B cell (primary cell): ENCODE data around the gene GRK6. TPM values are rescaled to one million over a fixed set of nuclear protein-coding genes. Genes with fewer than 3 reads are reported as not detected.

Source experiments
- ATAC-seq: fragments of 200-7000 bp; cut with Tn5 transposase; one replicate; pipeline ENCODE4 v1.10.0; 2021; ENCODE audit warnings: low read depth, mild to moderate bottlenecking, moderate number of reproducible peaks, moderate library complexity
- CTCF ChIA-PET: fragments of 350-600 bp; sonication (Branson Sonifier 250); formaldehyde crosslinking; loops from one replicate; lab custom pipeline; 2021; ENCODE audit warnings: antibody characterized with exemption, inconsistent platforms; lab: Charles Lee
- POLR2A ChIA-PET: fragments of 350-600 bp; sonication (Branson Sonifier 250); formaldehyde crosslinking; loops from one replicate; lab custom pipeline; 2021; ENCODE audit warnings: antibody characterized with exemption; lab: Charles Lee
- DNase-seq: peaks from one replicate; pipeline ENCODE4 v3.0.0; 2013
- H2AFZ ChIP-seq: 2 replicates; pipeline ENCODE4 v1.6.1; 2012; ENCODE audit warnings: mild to moderate bottlenecking, low read depth, low read length; ENCODE audit not compliant: insufficient read depth, poor library complexity, severe bottlenecking
- H3K27ac ChIP-seq, 2 donors: 1 replicate in 1 of 2; 2 replicates in 1 of 2; pipeline ENCODE4 v1.5.1; 2012 to 2013; ENCODE audit warnings: low read length in 2 of 2, mild to moderate bottlenecking in 2 of 2, moderate library complexity in 1 of 2
- H3K27me3 ChIP-seq, 4 experiments: fragments of 200-600 bp in 1 of 4; sonication (generic) in 1 of 4; replicated peaks in 1 of 4; 1 replicate in 2 of 4; 2 replicates in 2 of 4; pipeline versions ENCODE4 v1.6.1 to v1.7.0; 2013 to 2016; ENCODE audit warnings: low read length in 3 of 4, mild to moderate bottlenecking in 2 of 4, mixed read lengths in 1 of 4, moderate library complexity in 1 of 4; ENCODE audit not compliant: insufficient read depth in 4 of 4, control insufficient read depth in 3 of 4; ENCODE audit errors: control extremely low read depth in 1 of 4
- H3K36me3 ChIP-seq, 2 experiments: replicated peaks in 1 of 2; 1 replicate in 1 of 2; 2 replicates in 1 of 2; pipeline versions ENCODE4 v1.6.1 to v1.7.1; 2013; ENCODE audit warnings: low read length in 1 of 2; ENCODE audit not compliant: insufficient read depth in 2 of 2, control insufficient read depth in 1 of 2; ENCODE audit errors: control extremely low read depth in 1 of 2, extremely low read depth in 1 of 2
- H3K4me1 ChIP-seq, 2 donors: fragments of 200-600 bp in 1 of 2; sonication (generic) in 1 of 2; 1 replicate in 1 of 2; 2 replicates in 1 of 2; pipeline versions ENCODE4 v1.5.1 to v1.6.1; 2013 to 2017; ENCODE audit warnings: low read length in 2 of 2; ENCODE audit not compliant: control insufficient read depth in 2 of 2, insufficient read depth in 2 of 2
- H3K4me2 ChIP-seq: replicated peaks from 2 replicates; pipeline ENCODE3; 2012; ENCODE audit warnings: mild to moderate bottlenecking, low read depth, low read length; ENCODE audit not compliant: poor library complexity, severe bottlenecking
- H3K4me3 ChIP-seq, 5 experiments: fragments of 200-600 bp in 1 of 5; sonication (generic) in 1 of 5; 1 replicate in 3 of 5; 2 replicates in 2 of 5; pipeline versions ENCODE4 v1.5.1 to v1.7.0; 2011 to 2016; ENCODE audit warnings: low read length in 4 of 5, mild to moderate bottlenecking in 4 of 5, low read depth in 2 of 5, control low read depth in 1 of 5, moderate library complexity in 1 of 5; ENCODE audit not compliant: insufficient read depth in 1 of 5; ENCODE audit errors: control extremely low read depth in 1 of 5, extremely low read depth in 1 of 5
- H3K79me2 ChIP-seq: fragments of 200-600 bp; sonication (generic); one replicate; pipeline ENCODE4 v1.6.0; 2016; ENCODE audit warnings: low read length; ENCODE audit not compliant: control insufficient read depth, insufficient read depth
- H3K9ac ChIP-seq: fragments of 200-600 bp; sonication (generic); 2 replicates; pipeline ENCODE4 v1.6.1; 2017; ENCODE audit warnings: mild to moderate bottlenecking, low read length, moderate library complexity
- H3K9me3 ChIP-seq, 3 donors: one replicate each; pipeline versions ENCODE4 v1.6.1 to v1.7.1; 2013; ENCODE audit warnings: low read length in 2 of 3; ENCODE audit not compliant: control insufficient read depth in 2 of 3, insufficient read depth in 1 of 3; ENCODE audit errors: control extremely low read depth in 1 of 3
- H4K20me1 ChIP-seq: 2 replicates; pipeline ENCODE4 v1.6.0; 2012; ENCODE audit warnings: mild to moderate bottlenecking, low read length; ENCODE audit not compliant: insufficient read depth, control insufficient read depth, poor library complexity, severe bottlenecking
- H3K27ac Mint-ChIP-seq: one replicate; pipeline ENCODE4 v1.8.0; 2021; ENCODE audit warnings: mixed read lengths
- H3K27me3 Mint-ChIP-seq: one replicate; pipeline ENCODE4 v1.8.0; 2021; ENCODE audit warnings: mixed read lengths
- H3K4me1 Mint-ChIP-seq: one replicate; pipeline ENCODE4 v1.8.0; 2021; ENCODE audit warnings: mixed read lengths
- H3K4me3 Mint-ChIP-seq: one replicate; pipeline ENCODE4 v1.8.0; 2021; ENCODE audit warnings: mixed read lengths
- H3K9me3 Mint-ChIP-seq: one replicate; pipeline ENCODE4 v1.8.0; 2022; ENCODE audit warnings: mixed read lengths; ENCODE audit not compliant: insufficient read depth
- CTCF ChIP-seq: fragments of 200-600 bp; IDR thresholded peaks from one replicate; pipeline ENCODE4 v1.8.0; 2022; ENCODE audit warnings: antibody characterized with exemption, mild to moderate bottlenecking
- EZH2 ChIP-seq: IDR thresholded peaks from 2 replicates; pipeline ENCODE4 v1.6.1; 2012; ENCODE audit warnings: borderline replicate concordance, low read depth, mild to moderate bottlenecking, moderate library complexity, low read length; ENCODE audit not compliant: insufficient read depth, poor library complexity, severe bottlenecking
- WGBS: methylation state at CpG from one replicate; pipeline ENCODE4 v1.1.5; 2013; ENCODE audit warnings: missing lambda C conversion rate; ENCODE audit not compliant: insufficient coverage; 5-methylcytosine and 5-hydroxymethylcytosine counted together
- intact Hi-C: fragments of 100-400 bp; cut with micrococcal nuclease; formaldehyde crosslinking; loops from one replicate; pipeline ENCODE4 v1.10.0; 2022
- polyA plus RNA-seq: library from polyadenylated mRNA; depleted of rRNA; stranded (reverse); fragments of >200 nt; gene quantifications from 2 replicates; pipeline ENCODE4 v1.2.3, GENCODE V29; 2012
- total RNA-seq, 2 donors: library from RNA; stranded (reverse); fragments of 120-200 nt in 1 of 2; gene quantifications; 1 replicate in 1 of 2; 2 replicates in 1 of 2; pipeline versions ENCODE4 v1.2.3 to v1.2.4, GENCODE V29; 2013 to 2022

GRK6 gene
- total and polyA plus RNA-seq, 2 donors (not counting 1 experiment from before 2014, with no cell fraction given) = 155 to 173 TPM

GRCh38 chr5:177433658-177434217 lies 7.3 kb downstream of the GRK6 start:
- Mint-ChIP-seq H3K27me3 (no peaks in the 10 kb centered on the region), H3K27ac (peak overlapping the region; percentile 61), H3K4me1 (peaks cover 50% of the 10 kb centered on the region), H3K9me3 (no peaks in the 10 kb centered on the region), H3K4me3 (no peak overlapping the region)
- WGBS = 98% methylated on average over 25 of the region's 29 CpGs
- Histone ChIP-seq H3K9ac (no peak overlapping the region), H3K36me3 (peaks cover 4 to 91% of the 10 kb centered on the region in 2 experiments), H3K79me2 (peaks cover 70% of the 10 kb centered on the region), H3K4me1 (peaks cover 47 to 66% of the 10 kb centered on the region in 2 donors), H3K27ac (peak overlapping the region in 1 of 2 donors; percentile 96), H3K4me3 (no peak overlapping the region), H3K27me3 (no peaks in the 10 kb centered on the region), H3K4me2 (peak overlapping the region; percentile 90), H3K9me3 (no peaks in the 10 kb centered on the region), H2AFZ (no peak overlapping the region), H4K20me1 (peaks cover 92% of the 10 kb centered on the region)
- POLR2A ChIA-PET = interaction anchor here (1.3 to 6.8 kb wide), 2 partner anchors 11 to 31 kb away, joined by 3 to 103 read pairs; partner anchors contain the start of gene PRR7
- DNase-seq = no peak
- intact Hi-C loops = no loop called here
- TF ChIP-seq EZH2 (no peak), CTCF (no peak)
- ATAC-seq = no peak
- CTCF ChIA-PET = interaction anchor here (2.6 to 12.4 kb wide), 4 partner anchors 10 to 29 kb away, joined by 15 to 152 read pairs (median 112); partner anchors contain the start of gene PRR7

GRCh38 chr5:177434437-177434836 lies 8.0 kb downstream of the GRK6 start:
- Histone ChIP-seq H3K4me3 (no peak overlapping the region), H3K27me3 (no peaks in the 10 kb centered on the region), H3K4me1 (peaks cover 40 to 59% of the 10 kb centered on the region in 2 donors), H3K9ac (no peak overlapping the region), H3K79me2 (peaks cover 63% of the 10 kb centered on the region), H4K20me1 (peaks cover 91% of the 10 kb centered on the region), H3K36me3 (peaks cover 4 to 94% of the 10 kb centered on the region in 2 experiments), H3K4me2 (no peak overlapping the region), H3K27ac (peak overlapping the region in 1 of 2 donors; percentile 96), H2AFZ (no peak overlapping the region), H3K9me3 (no peaks in the 10 kb centered on the region)
- H3K4me3 Mint-ChIP-seq = no peak overlapping the region
- WGBS = over 99% methylated on average over 8 of the region's 8 CpGs
- ChIA-PET CTCF (interaction anchor here (0.5 to 12.3 kb wide), 3 partner anchors 9 to 420 kb away, joined by 3 to 143 read pairs (median 82); partner anchors contain the start of gene PRR7), POLR2A (interaction anchor here (6.8 kb wide), 1 partner anchor 11 kb away, joined by 103 read pairs; the partner anchor contains the start of gene PRR7)
- peaks cover 46% of the 10 kb centered on the region for H3K4me1 Mint-ChIP-seq
- DNase-seq (peak; percentile 10), ATAC-seq (no peak)
- H3K27ac Mint-ChIP-seq = peak overlapping the region; percentile 15
- intact Hi-C loops = no loop called here
- TF ChIP-seq EZH2 = no peak
- TF ChIP-seq CTCF = no peak
- no peaks in the 10 kb centered on the region for H3K27me3 Mint-ChIP-seq
- no peaks in the 10 kb centered on the region for H3K9me3 Mint-ChIP-seq
